HepG2 (cell line): Measurements from ENCODE around the gene TDRD1. TPM values are rescaled to one million over a fixed set of nuclear protein-coding genes. Genes with fewer than 3 reads are reported as not detected.

Source experiments
- ATF7-NPFF ChIP-seq: sonication (generic); formaldehyde crosslinking; IDR thresholded peaks from 2 replicates; pipeline ENCODE4 v1.8.1; 2023; ENCODE audit warnings: mild to moderate bottlenecking, low read depth, missing genetic modification reagents, moderate library complexity
- CENPX ChIP-seq: sonication (generic); formaldehyde crosslinking; IDR thresholded peaks from 2 replicates; pipeline ENCODE4 v1.9.0; 2021; ENCODE audit warnings: mild to moderate bottlenecking, missing genetic modification reagents, moderate library complexity
- FUBP1 ChIP-seq: sonication (generic); formaldehyde crosslinking; IDR thresholded peaks from 2 replicates; pipeline ENCODE4 v1.5.1; 2020; ENCODE audit warnings: missing genetic modification reagents, mild to moderate bottlenecking, borderline replicate concordance
- GZF1 ChIP-seq: sonication (generic); formaldehyde crosslinking; IDR thresholded peaks from 2 replicates; pipeline ENCODE4 v1.5.1; 2020; ENCODE audit warnings: mild to moderate bottlenecking, missing genetic modification reagents
- MIXL1 ChIP-seq: IDR thresholded peaks from 2 replicates; pipeline ENCODE4 v1.6.1; 2016
- NCOA2 ChIP-seq: sonication (generic); formaldehyde crosslinking; IDR thresholded peaks from 2 replicates; pipeline ENCODE4 v1.8.0; 2022; ENCODE audit warnings: inconsistent platforms
- NONO ChIP-seq, 2 experiments: fragments of 450-650 bp in 1 of 2; sonication (generic) in 1 of 2; formaldehyde crosslinking in 1 of 2; IDR thresholded peaks in 1 of 2; conservative IDR thresholded peaks in 1 of 2; 2 replicates each; pipeline versions ENCODE4 v1.6.1 to v1.8.0; 2017 to 2022; ENCODE audit warnings: mild to moderate bottlenecking in 1 of 2, missing genetic modification reagents in 1 of 2, moderate library complexity in 1 of 2
- NR2F1 ChIP-seq, 2 experiments: fragments of 450-650 bp in 1 of 2; formaldehyde crosslinking in 1 of 2; IDR thresholded peaks; 2 replicates each; pipeline versions ENCODE4 v1.5.0 to v1.6.1; 2016 to 2020; ENCODE audit warnings: mild to moderate bottlenecking in 1 of 2, missing compliant biosample characterization in 1 of 2, missing genetic modification reagents in 1 of 2, moderate library complexity in 1 of 2
- NR2F6 ChIP-seq, 2 experiments: IDR thresholded peaks; 2 replicates each; pipeline ENCODE4 v1.6.1; 2016; ENCODE audit warnings: antibody characterized with exemption in 1 of 2, mild to moderate bottlenecking in 1 of 2
- SMARCE1 ChIP-seq: fragments of 450-650 bp; IDR thresholded peaks from 2 replicates; pipeline ENCODE4 v1.6.1; 2017; ENCODE audit warnings: borderline replicate concordance
- THAP11 ChIP-seq: IDR thresholded peaks from 2 replicates; pipeline ENCODE4 v1.6.1; 2016; ENCODE audit warnings: missing biosample characterization, missing genetic modification reagents
- WIZ ChIP-seq: sonication (generic); formaldehyde crosslinking; IDR thresholded peaks from 2 replicates; pipeline ENCODE4 v1.5.1; 2020; ENCODE audit warnings: mild to moderate bottlenecking, missing genetic modification reagents
- ZNF101 ChIP-seq: sonication (generic); formaldehyde crosslinking; IDR thresholded peaks from 2 replicates; pipeline ENCODE4 v1.4.0; 2020; ENCODE audit warnings: mild to moderate bottlenecking, low read depth, missing genetic modification reagents, borderline replicate concordance
- ZNF564 ChIP-seq: sonication (generic); formaldehyde crosslinking; IDR thresholded peaks from 2 replicates; pipeline ENCODE4 v1.8.1; 2023; ENCODE audit warnings: mild to moderate bottlenecking, missing genetic modification reagents
- ZNF567 ChIP-seq: sonication (generic); formaldehyde crosslinking; IDR thresholded peaks from 2 replicates; pipeline ENCODE4 v1.8.1; 2023; ENCODE audit warnings: mild to moderate bottlenecking, missing genetic modification reagents, borderline replicate concordance
- polyA plus RNA-seq, 8 experiments: library from polyadenylated mRNA; depleted of rRNA in 3 of 8; stranded (reverse) in 7 of 8; unstranded in 1 of 8; fragments of >200 nt; fragmentation: Illumina TruSeq in 4 of 8; extraction: Trizol in 4 of 8; gene quantifications; 2 replicates each; pipeline versions ENCODE4 v1.2.1 to v1.2.3, GENCODE V29; 2011 to 2016; ENCODE audit warnings: low read depth in 4 of 8, missing spikeins in 1 of 8, mixed read lengths in 1 of 8; ENCODE audit not compliant: insufficient read depth in 1 of 8
- total RNA-seq, 5 experiments: library from RNA; depleted of rRNA; stranded (reverse); fragments of >200 nt; fragmentation: Illumina TruSeq; extraction: Trizol; gene quantifications; 2 replicates each; pipeline ENCODE4 v1.2.3, GENCODE V29; 2016; ENCODE audit warnings: low read depth in 1 of 5
- TF ChIP-seq, protein P1 (sequence below): sonication (generic); formaldehyde crosslinking; IDR thresholded peaks from 2 replicates; pipeline ENCODE4 v1.5.1; 2020; ENCODE audit warnings: mild to moderate bottlenecking, missing genetic modification reagents, borderline replicate concordance
- TF ChIP-seq, protein P2 (sequence below): IDR thresholded peaks from 2 replicates; pipeline ENCODE4 v1.6.1; 2016; ENCODE audit warnings: low read depth, control low read depth
- TF ChIP-seq, protein P3 (sequence below): sonication (generic); formaldehyde crosslinking; IDR thresholded peaks from 2 replicates; pipeline ENCODE4 v1.5.0; 2020; ENCODE audit warnings: missing genetic modification reagents

TDRD1 gene
- total and polyA plus RNA-seq, 2 of the 13 experiments (the other 11 are each of a cell fraction or from before 2014, with no cell fraction given) = not detected

DNA sequence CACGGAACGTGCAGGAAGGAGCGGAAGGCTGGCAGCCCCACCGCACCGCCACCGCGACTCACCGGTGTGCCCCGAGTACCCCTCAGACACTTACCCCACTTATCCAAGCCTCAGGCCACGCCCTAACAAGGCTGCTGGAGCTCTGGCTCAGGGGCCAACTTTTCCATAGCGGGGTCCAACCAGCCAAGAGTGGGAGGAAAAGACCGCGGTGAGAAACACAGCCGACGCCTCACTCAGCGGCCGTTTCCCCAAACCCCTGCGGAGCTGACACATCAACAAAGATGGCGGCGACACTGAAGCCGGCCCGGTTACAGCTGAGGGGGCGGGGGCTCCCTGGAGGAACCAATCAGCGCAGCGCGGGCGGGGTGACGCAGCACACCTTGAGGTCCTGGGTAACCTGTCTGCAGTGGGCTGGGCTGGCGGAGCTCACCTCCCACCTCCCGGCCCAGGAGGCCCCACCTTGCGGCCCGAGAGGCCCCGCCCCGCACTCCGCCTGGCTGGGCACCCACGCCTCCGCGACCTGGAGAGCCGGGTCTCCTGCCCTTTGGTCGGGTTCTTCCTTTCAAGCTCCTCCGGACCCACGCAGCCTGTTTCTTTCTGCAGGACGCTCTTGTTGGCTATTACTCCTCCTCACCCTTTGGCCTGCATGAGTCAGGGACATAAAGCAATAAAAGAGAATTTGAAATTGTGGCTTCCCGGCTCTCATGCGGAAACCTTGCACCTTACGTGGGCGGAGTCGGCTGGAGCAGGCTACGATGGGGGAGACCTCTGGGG is 5.0 kb upstream of the TDRD1 start, which contains the start of gene CCDC186 (continued):
- peak; percentile 76 for TF ChIP-seq THAP11
- no peak for TF ChIP-seq GZF1 (CRISPR knock-in tag)
- TF ChIP-seq WIZ (CRISPR knock-in tag) = no peak
- TF ChIP-seq ATF7-NPFF (CRISPR knock-in tag) = peak; percentile 16; the same call in 1 of the 2 replicates
- TF ChIP-seq NONO (IDR thresholded peaks at IDR 0.05) = no peak
- TF ChIP-seq NONO (CRISPR knock-in tag; conservative IDR thresholded peaks at IDR 0.05) = 0 out of 2 replicates have a peak, but pooled peaks have one; percentile 1
- TF ChIP-seq MIXL1 = no peak
- TF ChIP-seq NR2F1 (CRISPR knock-in tag; IDR thresholded peaks at IDR 0.05) = 0 out of 4 replicates have a peak, but pooled peaks have one; percentile 7 to 12
- TF ChIP-seq FUBP1 (CRISPR knock-in tag) = no peak
- no peak for TF ChIP-seq NR2F6 (IDR thresholded peaks at IDR 0.05)
- TF ChIP-seq NR2F6 (CRISPR knock-in tag; IDR thresholded peaks at IDR 0.05) = no peak
- TF ChIP-seq, protein P1, sequence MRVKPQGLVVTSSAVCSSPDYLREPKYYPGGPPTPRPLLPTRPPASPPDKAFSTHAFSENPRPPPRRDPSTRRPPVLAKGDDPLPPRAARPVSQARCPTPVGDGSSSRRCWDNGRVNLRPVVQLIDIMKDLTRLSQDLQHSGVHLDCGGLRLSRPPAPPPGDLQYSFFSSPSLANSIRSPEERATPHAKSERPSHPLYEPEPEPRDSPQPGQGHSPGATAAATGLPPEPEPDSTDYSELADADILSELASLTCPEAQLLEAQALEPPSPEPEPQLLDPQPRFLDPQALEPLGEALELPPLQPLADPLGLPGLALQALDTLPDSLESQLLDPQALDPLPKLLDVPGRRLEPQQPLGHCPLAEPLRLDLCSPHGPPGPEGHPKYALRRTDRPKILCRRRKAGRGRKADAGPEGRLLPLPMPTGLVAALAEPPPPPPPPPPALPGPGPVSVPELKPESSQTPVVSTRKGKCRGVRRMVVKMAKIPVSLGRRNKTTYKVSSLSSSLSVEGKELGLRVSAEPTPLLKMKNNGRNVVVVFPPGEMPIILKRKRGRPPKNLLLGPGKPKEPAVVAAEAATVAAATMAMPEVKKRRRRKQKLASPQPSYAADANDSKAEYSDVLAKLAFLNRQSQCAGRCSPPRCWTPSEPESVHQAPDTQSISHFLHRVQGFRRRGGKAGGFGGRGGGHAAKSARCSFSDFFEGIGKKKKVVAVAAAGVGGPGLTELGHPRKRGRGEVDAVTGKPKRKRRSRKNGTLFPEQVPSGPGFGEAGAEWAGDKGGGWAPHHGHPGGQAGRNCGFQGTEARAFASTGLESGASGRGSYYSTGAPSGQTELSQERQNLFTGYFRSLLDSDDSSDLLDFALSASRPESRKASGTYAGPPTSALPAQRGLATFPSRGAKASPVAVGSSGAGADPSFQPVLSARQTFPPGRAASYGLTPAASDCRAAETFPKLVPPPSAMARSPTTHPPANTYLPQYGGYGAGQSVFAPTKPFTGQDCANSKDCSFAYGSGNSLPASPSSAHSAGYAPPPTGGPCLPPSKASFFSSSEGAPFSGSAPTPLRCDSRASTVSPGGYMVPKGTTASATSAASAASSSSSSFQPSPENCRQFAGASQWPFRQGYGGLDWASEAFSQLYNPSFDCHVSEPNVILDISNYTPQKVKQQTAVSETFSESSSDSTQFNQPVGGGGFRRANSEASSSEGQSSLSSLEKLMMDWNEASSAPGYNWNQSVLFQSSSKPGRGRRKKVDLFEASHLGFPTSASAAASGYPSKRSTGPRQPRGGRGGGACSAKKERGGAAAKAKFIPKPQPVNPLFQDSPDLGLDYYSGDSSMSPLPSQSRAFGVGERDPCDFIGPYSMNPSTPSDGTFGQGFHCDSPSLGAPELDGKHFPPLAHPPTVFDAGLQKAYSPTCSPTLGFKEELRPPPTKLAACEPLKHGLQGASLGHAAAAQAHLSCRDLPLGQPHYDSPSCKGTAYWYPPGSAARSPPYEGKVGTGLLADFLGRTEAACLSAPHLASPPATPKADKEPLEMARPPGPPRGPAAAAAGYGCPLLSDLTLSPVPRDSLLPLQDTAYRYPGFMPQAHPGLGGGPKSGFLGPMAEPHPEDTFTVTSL (CRISPR knock-in tag) = no peak; the same call in 1 of the 2 replicates
- no peak for TF ChIP-seq CENPX (CRISPR knock-in tag)
- TF ChIP-seq, protein P2, sequence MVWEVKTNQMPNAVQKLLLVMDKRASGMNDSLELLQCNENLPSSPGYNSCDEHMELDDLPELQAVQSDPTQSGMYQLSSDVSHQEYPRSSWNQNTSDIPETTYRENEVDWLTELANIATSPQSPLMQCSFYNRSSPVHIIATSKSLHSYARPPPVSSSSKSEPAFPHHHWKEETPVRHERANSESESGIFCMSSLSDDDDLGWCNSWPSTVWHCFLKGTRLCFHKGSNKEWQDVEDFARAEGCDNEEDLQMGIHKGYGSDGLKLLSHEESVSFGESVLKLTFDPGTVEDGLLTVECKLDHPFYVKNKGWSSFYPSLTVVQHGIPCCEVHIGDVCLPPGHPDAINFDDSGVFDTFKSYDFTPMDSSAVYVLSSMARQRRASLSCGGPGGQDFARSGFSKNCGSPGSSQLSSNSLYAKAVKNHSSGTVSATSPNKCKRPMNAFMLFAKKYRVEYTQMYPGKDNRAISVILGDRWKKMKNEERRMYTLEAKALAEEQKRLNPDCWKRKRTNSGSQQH (CRISPR knock-in tag) = peak; percentile 81; the same call in 1 of the 2 replicates
- TF ChIP-seq NCOA2 = peak; percentile 26; the same call in 1 of the 2 replicates
- TF ChIP-seq ZNF567 (CRISPR knock-in tag) = no peak; the same call in 1 of the 2 replicates
- no peak for TF ChIP-seq SMARCE1
- TF ChIP-seq, protein P3, sequence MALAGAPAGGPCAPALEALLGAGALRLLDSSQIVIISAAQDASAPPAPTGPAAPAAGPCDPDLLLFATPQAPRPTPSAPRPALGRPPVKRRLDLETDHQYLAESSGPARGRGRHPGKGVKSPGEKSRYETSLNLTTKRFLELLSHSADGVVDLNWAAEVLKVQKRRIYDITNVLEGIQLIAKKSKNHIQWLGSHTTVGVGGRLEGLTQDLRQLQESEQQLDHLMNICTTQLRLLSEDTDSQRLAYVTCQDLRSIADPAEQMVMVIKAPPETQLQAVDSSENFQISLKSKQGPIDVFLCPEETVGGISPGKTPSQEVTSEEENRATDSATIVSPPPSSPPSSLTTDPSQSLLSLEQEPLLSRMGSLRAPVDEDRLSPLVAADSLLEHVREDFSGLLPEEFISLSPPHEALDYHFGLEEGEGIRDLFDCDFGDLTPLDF = no peak
- TF ChIP-seq ZNF101 = no peak
- TF ChIP-seq ZNF564 (CRISPR knock-in tag) = no peak
